Smooth muscle cell of the pulmonary artery (primary cell): ENCODE results near the gene LTB4R2. TPM values are rescaled to one million over a fixed set of nuclear protein-coding genes. Genes with fewer than 3 reads are reported as not detected.

Source experiments
- total RNA-seq: library from RNA; depleted of rRNA; stranded (reverse); fragments of >200 nt; gene quantifications from 2 replicates; pipeline ENCODE4 v1.2.3, GENCODE V29; 2014

LTB4R2 gene, protein sequence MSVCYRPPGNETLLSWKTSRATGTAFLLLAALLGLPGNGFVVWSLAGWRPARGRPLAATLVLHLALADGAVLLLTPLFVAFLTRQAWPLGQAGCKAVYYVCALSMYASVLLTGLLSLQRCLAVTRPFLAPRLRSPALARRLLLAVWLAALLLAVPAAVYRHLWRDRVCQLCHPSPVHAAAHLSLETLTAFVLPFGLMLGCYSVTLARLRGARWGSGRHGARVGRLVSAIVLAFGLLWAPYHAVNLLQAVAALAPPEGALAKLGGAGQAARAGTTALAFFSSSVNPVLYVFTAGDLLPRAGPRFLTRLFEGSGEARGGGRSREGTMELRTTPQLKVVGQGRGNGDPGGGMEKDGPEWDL
- total RNA-seq = 3.0 and 4.8 TPM in 2 replicates

GRCh38 chr14:24309538-24310264 is at the start of gene LTB4R2:
LTB4R2 (plus strand) TSS chr14:24310140; CDS start chr14:24310665, 525 bp downstream.

DNA sequence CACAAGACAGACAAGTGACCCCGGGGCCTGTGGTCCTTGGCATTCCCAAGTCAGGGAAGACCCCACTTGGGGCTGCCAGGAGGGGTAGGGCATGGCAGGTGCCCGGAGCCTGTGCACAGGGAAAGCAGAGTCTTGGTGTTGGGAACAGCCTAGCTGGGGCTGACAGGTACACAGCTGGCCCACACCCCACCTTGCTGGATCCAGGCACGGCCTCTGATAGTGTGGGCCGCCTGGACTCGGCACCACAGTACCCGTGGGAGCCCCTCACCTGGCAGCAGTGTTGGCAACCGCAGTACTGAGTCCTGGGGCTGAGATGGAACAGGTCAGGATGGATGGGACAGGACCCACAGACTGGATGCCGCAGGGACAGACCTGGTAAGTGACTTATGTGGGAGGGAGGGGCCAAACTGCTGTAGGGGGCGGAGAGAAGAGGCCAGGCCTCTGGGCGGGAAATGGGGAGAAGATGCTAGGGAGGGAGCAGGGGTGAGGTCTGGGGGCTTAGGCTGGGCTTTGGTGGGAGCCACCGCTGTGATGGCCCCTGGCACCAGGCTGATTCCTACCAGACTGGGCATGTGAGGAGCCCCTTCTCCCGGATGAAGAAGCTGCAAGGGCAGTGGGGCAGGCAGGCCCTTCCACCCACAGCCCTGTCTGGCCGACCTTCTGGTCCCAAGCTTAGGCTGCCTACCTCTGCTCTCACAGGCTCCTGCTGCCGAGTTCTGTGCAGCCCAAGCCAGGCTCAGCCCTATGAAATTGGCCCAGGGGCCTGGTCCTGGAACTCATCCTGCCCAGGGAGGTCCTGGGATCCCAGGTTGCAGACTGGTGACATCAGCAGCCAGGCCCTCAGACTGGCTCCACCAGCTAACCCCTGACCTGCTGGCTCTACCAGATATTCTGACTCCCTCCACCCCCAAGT is 46.9 kb upstream of the LTB4R2 start, which contains the start of gene TGM1:
Gene TGM1, minus strand, starts transcription at position 357 of the 913 bp plus-strand sequence. CDS start 825 bp downstream, outside the sequence.

DNA sequence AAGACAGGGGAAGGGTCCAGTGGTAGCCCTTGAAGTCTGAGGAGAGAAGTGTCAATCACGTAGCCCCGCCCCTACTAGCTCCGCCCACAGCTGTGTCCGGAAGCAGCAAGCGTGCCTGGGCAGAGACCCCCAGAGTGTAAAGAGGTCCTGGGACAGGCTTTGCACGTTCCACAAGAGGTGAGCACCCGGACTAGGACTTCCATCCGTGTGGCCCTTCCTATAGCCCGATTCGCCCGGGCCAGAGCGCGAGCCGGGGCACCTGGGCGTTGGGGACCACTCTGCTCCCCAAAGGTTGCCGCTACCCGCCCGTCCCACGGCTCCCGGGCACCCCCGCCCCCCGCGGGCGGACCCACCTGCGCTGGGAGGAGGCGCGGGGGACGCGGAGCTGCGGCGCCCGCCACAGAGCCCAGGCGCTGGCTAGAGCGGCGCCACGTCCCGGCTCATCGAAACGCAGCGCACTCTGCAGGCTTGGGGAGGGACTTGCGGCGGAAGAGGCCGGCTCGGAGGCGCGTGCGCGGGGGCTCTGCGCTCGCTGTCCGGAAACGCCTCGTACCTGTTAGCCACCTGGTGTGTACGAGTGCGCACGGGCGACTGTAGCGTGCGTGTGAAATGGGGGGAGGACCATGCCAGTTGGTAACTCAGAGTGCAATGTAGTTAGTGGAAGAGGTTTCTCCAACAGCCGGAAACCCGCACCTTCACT is 38.7 kb upstream of the LTB4R2 start, which contains the start of gene RABGGTA:
Gene RABGGTA, minus strand, starts transcription at position 464 of the 700 bp plus-strand sequence. CDS start 482 bp downstream, outside the sequence.

DNA sequence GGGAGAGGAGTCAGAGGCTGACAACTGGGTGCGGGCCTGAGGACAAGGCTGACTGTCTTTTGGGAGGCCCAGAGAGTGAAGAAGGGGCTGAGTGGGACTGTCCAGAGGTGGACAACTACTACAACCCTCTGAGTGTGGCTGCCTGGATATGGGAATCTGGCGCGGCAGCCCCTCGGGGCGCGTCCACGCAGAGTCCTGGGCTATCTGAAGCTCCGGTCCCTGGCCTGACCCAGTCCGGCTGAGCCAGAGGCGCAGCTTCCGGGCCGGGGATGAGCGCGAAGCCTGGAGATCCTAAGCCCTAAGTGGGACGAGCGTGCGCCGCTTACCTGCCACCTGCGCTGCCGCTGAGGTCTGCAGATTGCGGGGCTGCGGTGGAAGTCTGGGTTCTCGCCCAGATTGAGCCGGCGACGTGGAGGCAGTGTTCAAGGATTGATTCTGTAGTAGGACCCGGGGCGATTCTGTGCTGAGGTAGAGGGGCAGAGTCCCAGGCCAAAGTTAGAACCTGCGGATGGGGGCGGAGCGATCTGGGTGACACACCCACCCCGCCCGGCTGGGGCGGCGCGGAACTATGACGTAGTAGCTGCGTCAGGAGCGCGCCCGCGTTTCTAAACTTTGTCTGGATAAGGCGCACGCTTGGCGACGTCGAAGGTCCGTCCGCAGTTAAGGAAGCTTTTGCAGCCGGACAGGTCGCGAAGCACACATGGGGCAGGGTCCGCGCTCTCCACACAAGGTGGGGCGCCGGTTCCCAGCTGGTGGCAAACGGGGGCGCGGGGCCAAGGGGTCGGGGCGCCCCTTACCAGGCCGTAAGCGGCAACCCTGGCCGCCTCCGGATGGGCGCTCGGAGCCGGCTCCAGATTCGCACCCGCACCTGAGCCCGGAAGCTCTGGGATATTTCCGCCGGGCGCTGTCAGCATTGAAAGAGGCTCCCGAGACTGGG is 10.4 kb upstream of the LTB4R2 start, which contains the start of the genes DHRS1 and NOP9:
Gene DHRS1, minus strand, starts transcription at position 526 of the 937 bp plus-strand sequence. CDS start 674 bp downstream, outside the sequence.
Gene NOP9, plus strand, starts transcription at position 596 of the 937 bp plus-strand sequence. Its CDS starts 105 bp downstream, at position 701.

DNA sequence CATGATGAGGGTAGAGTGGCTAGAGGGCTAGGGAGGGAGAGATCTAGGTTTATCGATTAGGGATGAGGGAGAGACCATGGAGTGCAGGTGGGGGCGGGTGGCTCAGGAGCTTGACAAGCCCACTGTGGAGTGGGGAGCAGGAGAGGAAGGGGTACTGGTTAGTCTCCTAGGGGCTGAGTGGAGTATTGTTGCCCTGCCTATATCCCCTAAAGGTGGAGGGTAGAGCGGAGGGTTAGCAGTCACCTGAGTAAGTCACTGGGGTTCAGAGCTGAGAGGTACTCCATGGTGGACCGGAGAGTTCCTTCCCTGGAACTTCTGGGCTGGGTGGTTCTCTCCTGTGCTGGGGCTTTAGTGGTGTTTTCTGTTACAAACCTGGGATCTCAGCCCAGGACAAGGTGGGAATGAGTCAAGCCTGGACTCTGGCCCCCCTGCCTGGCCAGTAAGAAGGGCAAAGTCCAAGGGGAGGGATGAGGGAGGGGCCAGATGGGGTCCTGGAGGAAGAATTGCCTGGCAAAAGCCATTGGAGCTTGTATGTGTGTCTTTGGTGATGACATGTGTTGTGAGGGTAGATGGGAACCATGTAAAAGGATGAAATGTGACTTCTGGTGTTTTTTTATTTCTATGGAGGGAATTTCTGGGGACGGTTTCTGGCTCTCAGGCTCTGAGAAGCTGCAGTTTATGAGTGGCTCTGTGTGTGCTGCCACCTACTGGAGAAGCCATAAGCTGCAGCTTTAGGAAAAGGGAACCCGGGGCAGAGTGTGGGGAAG is 2.2 kb upstream of the LTB4R2 start, which contains the start of gene CIDEB:
Gene CIDEB, minus strand, starts transcription at position 403 of the 767 bp plus-strand sequence. Its CDS starts 119 bp downstream, at position 284.

DNA sequence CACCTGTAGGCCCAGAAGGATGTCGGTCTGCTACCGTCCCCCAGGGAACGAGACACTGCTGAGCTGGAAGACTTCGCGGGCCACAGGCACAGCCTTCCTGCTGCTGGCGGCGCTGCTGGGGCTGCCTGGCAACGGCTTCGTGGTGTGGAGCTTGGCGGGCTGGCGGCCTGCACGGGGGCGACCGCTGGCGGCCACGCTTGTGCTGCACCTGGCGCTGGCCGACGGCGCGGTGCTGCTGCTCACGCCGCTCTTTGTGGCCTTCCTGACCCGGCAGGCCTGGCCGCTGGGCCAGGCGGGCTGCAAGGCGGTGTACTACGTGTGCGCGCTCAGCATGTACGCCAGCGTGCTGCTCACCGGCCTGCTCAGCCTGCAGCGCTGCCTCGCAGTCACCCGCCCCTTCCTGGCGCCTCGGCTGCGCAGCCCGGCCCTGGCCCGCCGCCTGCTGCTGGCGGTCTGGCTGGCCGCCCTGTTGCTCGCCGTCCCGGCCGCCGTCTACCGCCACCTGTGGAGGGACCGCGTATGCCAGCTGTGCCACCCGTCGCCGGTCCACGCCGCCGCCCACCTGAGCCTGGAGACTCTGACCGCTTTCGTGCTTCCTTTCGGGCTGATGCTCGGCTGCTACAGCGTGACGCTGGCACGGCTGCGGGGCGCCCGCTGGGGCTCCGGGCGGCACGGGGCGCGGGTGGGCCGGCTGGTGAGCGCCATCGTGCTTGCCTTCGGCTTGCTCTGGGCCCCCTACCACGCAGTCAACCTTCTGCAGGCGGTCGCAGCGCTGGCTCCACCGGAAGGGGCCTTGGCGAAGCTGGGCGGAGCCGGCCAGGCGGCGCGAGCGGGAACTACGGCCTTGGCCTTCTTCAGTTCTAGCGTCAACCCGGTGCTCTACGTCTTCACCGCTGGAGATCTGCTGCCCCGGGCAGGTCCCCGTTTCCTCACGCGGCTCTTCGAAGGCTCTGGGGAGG is 985 bp downstream of the LTB4R2 start, which contains the start of gene LTB4R:
Gene LTB4R, plus strand, starts transcription at position 857 of the 959 bp plus-strand sequence. CDS start 4,150 bp downstream, outside the sequence.

GRCh38 chr14:24334431-24335291 is 24.7 kb downstream of the LTB4R2 start, which contains the start of gene ADCY4:
ADCY4 (minus strand) TSS chr14:24335071; CDS start chr14:24334652, 419 bp downstream.

GRCh38 chr14:24339284-24340151 is 29.6 kb downstream of the LTB4R2 start, which contains the start of gene RIPK3:
RIPK3 (minus strand) TSS chr14:24339991; CDS start chr14:24339826, 165 bp downstream.

Other genes with a start within 250 kb of the LTB4R2 start
- gene CPNE6, start 238.6 kb upstream of the LTB4R2 start, total RNA-seq = not detected in 2 replicates
- gene PCK2, start 215.8 kb upstream of the LTB4R2 start, total RNA-seq = 26.8 and 35.3 TPM in 2 replicates
- 50.9 and 56.8 TPM in 2 replicates for gene DCAF11, start 195.4 kb upstream of the LTB4R2 start, total RNA-seq
- 0.65 and 0.96 TPM in 2 replicates for gene NRL, start 195.2 kb upstream of the LTB4R2 start, total RNA-seq
- gene FITM1, start 179.5 kb upstream of the LTB4R2 start, total RNA-seq = 0.20 TPM in 2 replicates
- gene PSME1, start 173.9 kb upstream of the LTB4R2 start, total RNA-seq = 87.2 and 96.2 TPM in 2 replicates
- 11.4 and 14.0 TPM in 2 replicates for gene EMC9, start 168.5 kb upstream of the LTB4R2 start, total RNA-seq
- 58.8 and 64.5 TPM in 2 replicates for gene PSME2, start 163.5 kb upstream of the LTB4R2 start, total RNA-seq
- gene RNF31, start 162.6 kb upstream of the LTB4R2 start, total RNA-seq = 26.7 and 35.1 TPM in 2 replicates
- gene IRF9, start 148.9 kb upstream of the LTB4R2 start, total RNA-seq = 54.0 and 57.1 TPM in 2 replicates
- gene REC8, start 138.1 kb upstream of the LTB4R2 start, total RNA-seq = 0.65 and 1.2 TPM in 2 replicates
- 42.3 and 84.2 TPM in 2 replicates for gene IPO4, start 121.3 kb upstream of the LTB4R2 start, total RNA-seq
- 102 and 113 TPM in 2 replicates for gene TM9SF1, start 114.7 kb upstream of the LTB4R2 start, total RNA-seq
- 0.07 and 0.53 TPM in 2 replicates for gene TSSK4, start 104.4 kb upstream of the LTB4R2 start, total RNA-seq
- gene CHMP4A, start 96.7 kb upstream of the LTB4R2 start, total RNA-seq = 21.8 and 24.1 TPM in 2 replicates
- gene MDP1, start 94.1 kb upstream of the LTB4R2 start, total RNA-seq = 14.8 and 15.4 TPM in 2 replicates
- 122 and 125 TPM in 2 replicates for gene NEDD8, start 77.8 kb upstream of the LTB4R2 start, total RNA-seq
- gene GMPR2, start 77.2 kb upstream of the LTB4R2 start, total RNA-seq = 88.9 and 107 TPM in 2 replicates
- gene TINF2, start 67.5 kb upstream of the LTB4R2 start, total RNA-seq = 55.0 and 55.8 TPM in 2 replicates
- 0.65 and 1.5 TPM in 2 replicates for gene TGM1, start 47.0 kb upstream of the LTB4R2 start, total RNA-seq
- gene RABGGTA, start 38.5 kb upstream of the LTB4R2 start, total RNA-seq = 22.6 and 33.2 TPM in 2 replicates
- gene DHRS1, start 10.4 kb upstream of the LTB4R2 start, total RNA-seq = 12.9 and 29.0 TPM in 2 replicates
- gene NOP9, start 10.3 kb upstream of the LTB4R2 start, total RNA-seq = 21.2 and 28.0 TPM in 2 replicates
- gene CIDEB, start 2.2 kb upstream of the LTB4R2 start, total RNA-seq = 1.6 and 2.3 TPM in 2 replicates
- gene LTB4R, start 1.4 kb downstream of the LTB4R2 start, total RNA-seq = 1.9 and 2.7 TPM in 2 replicates
- 3.3 and 4.9 TPM in 2 replicates for gene ADCY4, start 24.9 kb downstream of the LTB4R2 start, total RNA-seq
- 0.26 TPM in 1 of 2 replicates, not detected in the other for gene RIPK3, start 29.9 kb downstream of the LTB4R2 start, total RNA-seq
- 56.5 and 76.4 TPM in 2 replicates for gene NFATC4, start 58.0 kb downstream of the LTB4R2 start, total RNA-seq
- gene NYNRIN, start 88.9 kb downstream of the LTB4R2 start, total RNA-seq = 6.9 and 16.7 TPM in 2 replicates
- gene CBLN3, start 119.5 kb downstream of the LTB4R2 start, total RNA-seq = 3.5 and 4.2 TPM in 2 replicates
- gene KHNYN, start 119.8 kb downstream of the LTB4R2 start, total RNA-seq = 66.7 and 68.0 TPM in 2 replicates
- 10.2 and 11.8 TPM in 2 replicates for gene SDR39U1, start 132.6 kb downstream of the LTB4R2 start, total RNA-seq
- gene CMA1, start 198.1 kb downstream of the LTB4R2 start, total RNA-seq = not detected in 2 replicates